ENCODE results near the gene CETP.

The CETP gene

GRCh38 chr16:56987692-56988091 is 25.9 kb downstream of the CETP start:
- TF ChIP-seq SIN3A (IDR thresholded peaks at IDR 0.05; ENCODE audit: borderline replicate concordance, insufficient read depth, low read length) (no peak), REST (IDR thresholded peaks at IDR 0.05; ENCODE audit: insufficient read depth in 1 of 2, low read depth in 2 of 2, low read length in 2 of 2) (no peak), FOXP2 (optimal IDR thresholded peaks at IDR 0.05; ENCODE audit: borderline replicate concordance, extremely low read depth, extremely low read length, insufficient read depth) (no peak), POLR2AphosphoS5 (IDR thresholded peaks at IDR 0.05; ENCODE audit: low read depth, low read length) (no peak), TAF1 (IDR thresholded peaks at IDR 0.05; ENCODE audit: borderline replicate concordance, insufficient read depth, low read length) (no peak)

- TF ChIP-seq FOXP2 (optimal IDR thresholded peaks at IDR 0.05; ENCODE audit: borderline replicate concordance, extremely low read depth, extremely low read length, insufficient read depth) (no peak), REST (IDR thresholded peaks at IDR 0.05; ENCODE audit: insufficient read depth in 1 of 2, low read depth in 2 of 2, low read length in 2 of 2) (no peak), TAF1 (IDR thresholded peaks at IDR 0.05; ENCODE audit: borderline replicate concordance, insufficient read depth, low read length) (no peak), POLR2AphosphoS5 (IDR thresholded peaks at IDR 0.05; ENCODE audit: low read depth, low read length) (no peak), SIN3A (IDR thresholded peaks at IDR 0.05; ENCODE audit: borderline replicate concordance, insufficient read depth, low read length) (no peak)
These were observed 26.6 kb downstream of the CETP start for GRCh38 chr16:56988161-56988947.

GRCh38 chr16:56988948-56989945 is 27.5 kb downstream of the CETP start, which contains the start of gene NLRC5:
TSS of gene NLRC5 (plus strand) at chr16:56989557. CDS start at chr16:57020713, 31,156 bp downstream.
- TF ChIP-seq FOXP2 (optimal IDR thresholded peaks at IDR 0.05; ENCODE audit: borderline replicate concordance, extremely low read depth, extremely low read length, insufficient read depth) (no peak), TAF1 (IDR thresholded peaks at IDR 0.05; ENCODE audit: borderline replicate concordance, insufficient read depth, low read length) (peak; percentile 42; the same call in 1 of the 2 replicates), SIN3A (IDR thresholded peaks at IDR 0.05; ENCODE audit: borderline replicate concordance, insufficient read depth, low read length) (no peak), POLR2AphosphoS5 (IDR thresholded peaks at IDR 0.05; ENCODE audit: low read depth, low read length) (no peak), REST (IDR thresholded peaks at IDR 0.05; ENCODE audit: insufficient read depth in 1 of 2, low read depth in 2 of 2, low read length in 2 of 2) (no peak)

- TF ChIP-seq POLR2AphosphoS5 (IDR thresholded peaks at IDR 0.05; ENCODE audit: low read depth, low read length): no peak
- no peak for TF ChIP-seq TAF1 (IDR thresholded peaks at IDR 0.05; ENCODE audit: borderline replicate concordance, insufficient read depth, low read length)
- TF ChIP-seq FOXP2 (optimal IDR thresholded peaks at IDR 0.05; ENCODE audit: borderline replicate concordance, extremely low read depth, extremely low read length, insufficient read depth): no peak
- TF ChIP-seq REST (IDR thresholded peaks at IDR 0.05; ENCODE audit: insufficient read depth in 1 of 2, low read depth in 2 of 2, low read length in 2 of 2): no peak
- TF ChIP-seq SIN3A (IDR thresholded peaks at IDR 0.05; ENCODE audit: borderline replicate concordance, insufficient read depth, low read length): no peak
These were observed 28.2 kb downstream of the CETP start for GRCh38 chr16:56989988-56990387.

All from PFSK-1 (cell line).